Smooth muscle cell (in vitro differentiated cells): Measurements from ENCODE around the gene OR10AD1. TPM values are rescaled to one million over a fixed set of nuclear protein-coding genes. Genes with fewer than 3 reads are reported as not detected.
"Not testable (repeated sequence)": the region's sequence is repeated elsewhere in the genome, so short reads cannot be mapped to it uniquely, and the experiment has no call there.

ENCODE experiments used
- DNase-seq: peaks from one replicate; lab custom pipeline; 2025; ENCODE audit not compliant: unreplicated experiment; lab: John Stamatoyannopoulos, UW
- H2AFZ ChIP-seq: fragments of 200-600 bp; sonication (generic); 2 replicates; pipeline ENCODE4 v1.6.0; 2016; ENCODE audit warnings: antibody characterized with exemption, low read depth, mild to moderate bottlenecking
- H3F3A ChIP-seq: fragments of 200-600 bp; sonication (generic); 2 replicates; pipeline ENCODE4 v1.6.0; 2017; ENCODE audit warnings: antibody characterized with exemption, low read depth
- H3K27ac ChIP-seq: fragments of 200-600 bp; sonication (generic); 2 replicates; pipeline ENCODE4 v1.5.1; 2016; ENCODE audit warnings: low read depth, mild to moderate bottlenecking
- H3K27me3 ChIP-seq: fragments of 200-600 bp; sonication (generic); 2 replicates; pipeline ENCODE4 v1.6.1; 2016; ENCODE audit warnings: low read depth, mild to moderate bottlenecking
- H3K36me3 ChIP-seq: fragments of 200-600 bp; sonication (generic); 2 replicates; pipeline ENCODE4 v1.5.1; 2016; ENCODE audit warnings: low read depth
- H3K4me1 ChIP-seq: fragments of 200-600 bp; sonication (generic); 2 replicates; pipeline ENCODE4 v1.5.1; 2016; ENCODE audit warnings: low read depth
- H3K4me2 ChIP-seq: fragments of 200-600 bp; sonication (generic); 2 replicates; pipeline ENCODE4 v1.6.0; 2016; ENCODE audit warnings: mild to moderate bottlenecking
- H3K4me3 ChIP-seq: fragments of 200-600 bp; sonication (generic); 2 replicates; pipeline ENCODE4 v1.5.1; 2016; ENCODE audit warnings: mild to moderate bottlenecking
- H3K79me2 ChIP-seq: fragments of 200-600 bp; sonication (generic); 2 replicates; pipeline ENCODE4 v1.6.0; 2016; ENCODE audit warnings: low read depth, mild to moderate bottlenecking
- H3K9ac ChIP-seq: fragments of 200-600 bp; sonication (generic); 2 replicates; pipeline ENCODE4 v1.6.0; 2016; ENCODE audit warnings: low read depth
- H3K9me3 ChIP-seq: fragments of 200-600 bp; sonication (generic); replicated peaks from 2 replicates; pipeline ENCODE4 v1.5.1; 2016; ENCODE audit warnings: low read depth
- H4K20me1 ChIP-seq: fragments of 200-600 bp; sonication (generic); 2 replicates; pipeline ENCODE4 v1.6.0; 2016; ENCODE audit warnings: low read depth
- WGBS: methylation state at CpG from one replicate; pipeline ENCODE4 v1.1.7; 2016; ENCODE audit warnings: low lambda C conversion rate; 5-methylcytosine and 5-hydroxymethylcytosine counted together
- polyA plus RNA-seq: library from polyadenylated mRNA; unstranded; fragments of >200 nt; fragmentation: Nextera tagmentation; extraction: Ambion mirVana; gene quantifications from 2 replicates; pipeline ENCODE4 v1.2.1, GENCODE V29; 2016
- total RNA-seq: library from RNA; depleted of rRNA; stranded (reverse); fragments of >200 nt; gene quantifications from 2 replicates; pipeline ENCODE4 v1.2.3, GENCODE V29; 2014
- TF ChIP-seq, protein P1 (sequence below): fragments of 200-600 bp; sonication (generic); IDR thresholded peaks from 2 replicates; pipeline ENCODE4 v1.5.1; 2017; ENCODE audit warnings: borderline replicate concordance, mild to moderate bottlenecking, antibody characterized with exemption; ENCODE audit not compliant: insufficient read depth, poor library complexity, severe bottlenecking

OR10AD1 gene
- total and polyA plus RNA-seq, 2 experiments from 2014 or later: not detected

DNA sequence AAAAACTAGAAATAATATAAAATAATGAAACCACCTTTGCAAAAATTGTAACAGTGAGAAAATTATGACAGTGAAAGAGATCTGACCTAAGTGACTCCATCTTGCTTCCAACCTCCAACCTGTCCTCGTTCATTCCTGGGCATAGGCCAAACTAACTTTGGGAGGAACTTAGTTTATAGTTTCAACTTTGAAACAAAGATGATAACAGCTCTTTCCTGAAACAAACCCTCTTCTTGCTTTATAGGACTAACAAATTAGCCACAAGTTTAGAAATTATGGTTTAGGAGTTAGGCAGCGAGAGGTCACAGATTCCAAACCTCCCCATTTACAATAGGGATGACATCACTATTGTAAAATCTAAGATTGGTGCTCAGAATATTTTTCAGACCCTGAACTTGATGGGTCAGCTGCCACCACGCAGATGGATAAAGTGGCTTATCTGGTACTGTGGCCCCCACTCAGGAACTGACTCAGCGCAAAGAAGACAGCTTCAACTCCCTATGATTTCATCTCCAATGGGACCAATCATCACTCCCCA, 32.8 kb upstream of the OR10AD1 start:
- Histone ChIP-seq H2AFZ (no peak overlapping the region), H3F3A (no peaks in the 10 kb centered on the region), H3K4me1 (no peaks in the 10 kb centered on the region), H3K27ac (no peak overlapping the region), H3K4me2 (no peak overlapping the region), H4K20me1 (no peaks in the 10 kb centered on the region), H3K36me3 (no peaks in the 10 kb centered on the region), H3K9me3 (no peaks in the 10 kb centered on the region), H3K4me3 (no peak overlapping the region), H3K79me2 (no peaks in the 10 kb centered on the region), H3K27me3 (peaks cover 5% of the 10 kb centered on the region), H3K9ac (no peak overlapping the region)
- DNase-seq: no peak
- TF ChIP-seq, protein P1, sequence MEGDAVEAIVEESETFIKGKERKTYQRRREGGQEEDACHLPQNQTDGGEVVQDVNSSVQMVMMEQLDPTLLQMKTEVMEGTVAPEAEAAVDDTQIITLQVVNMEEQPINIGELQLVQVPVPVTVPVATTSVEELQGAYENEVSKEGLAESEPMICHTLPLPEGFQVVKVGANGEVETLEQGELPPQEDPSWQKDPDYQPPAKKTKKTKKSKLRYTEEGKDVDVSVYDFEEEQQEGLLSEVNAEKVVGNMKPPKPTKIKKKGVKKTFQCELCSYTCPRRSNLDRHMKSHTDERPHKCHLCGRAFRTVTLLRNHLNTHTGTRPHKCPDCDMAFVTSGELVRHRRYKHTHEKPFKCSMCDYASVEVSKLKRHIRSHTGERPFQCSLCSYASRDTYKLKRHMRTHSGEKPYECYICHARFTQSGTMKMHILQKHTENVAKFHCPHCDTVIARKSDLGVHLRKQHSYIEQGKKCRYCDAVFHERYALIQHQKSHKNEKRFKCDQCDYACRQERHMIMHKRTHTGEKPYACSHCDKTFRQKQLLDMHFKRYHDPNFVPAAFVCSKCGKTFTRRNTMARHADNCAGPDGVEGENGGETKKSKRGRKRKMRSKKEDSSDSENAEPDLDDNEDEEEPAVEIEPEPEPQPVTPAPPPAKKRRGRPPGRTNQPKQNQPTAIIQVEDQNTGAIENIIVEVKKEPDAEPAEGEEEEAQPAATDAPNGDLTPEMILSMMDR: no peak
- 82% methylated on average over 4 of the region's 4 CpGs for WGBS

DNA sequence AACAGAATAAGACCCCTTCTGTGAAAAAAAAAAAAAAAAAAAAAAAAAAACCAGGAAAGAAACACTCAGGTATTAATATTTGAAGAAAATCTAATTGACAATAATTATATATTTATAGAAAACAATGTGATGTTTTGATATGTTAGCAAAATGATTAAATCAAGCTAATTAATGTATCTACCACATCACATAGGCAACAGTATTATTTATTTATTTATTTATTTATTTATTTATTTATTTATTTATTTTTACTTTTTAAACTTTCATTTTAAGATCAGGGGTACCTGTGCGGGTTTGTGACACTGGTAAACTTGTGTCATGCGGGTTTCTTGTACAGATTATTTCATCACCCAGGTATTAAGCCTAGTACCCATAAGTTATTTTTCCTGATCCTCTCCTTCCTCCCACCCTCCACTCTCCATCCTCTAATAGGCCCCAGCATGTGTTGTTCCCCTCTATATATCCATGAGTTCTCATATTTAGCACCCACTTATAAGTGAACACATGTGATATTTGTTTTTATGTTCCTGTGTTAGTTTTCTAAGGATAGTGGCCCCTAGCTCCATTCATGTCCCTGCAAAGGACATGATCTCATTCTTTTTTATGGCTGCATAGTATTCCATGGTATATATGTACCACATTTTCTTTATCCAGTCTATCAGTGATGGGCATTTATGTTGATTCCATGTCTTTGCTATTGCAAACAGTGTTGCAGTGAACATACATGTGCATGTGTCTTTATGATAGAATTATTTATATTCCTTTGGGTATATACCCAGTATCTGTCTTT, 28.3 kb upstream of the OR10AD1 start:
- not testable (repeated sequence) for H3K4me1 ChIP-seq, DNase-seq, H3K79me2 ChIP-seq, H3K4me3 ChIP-seq, H3K4me2 ChIP-seq, H3K36me3 ChIP-seq, H2AFZ ChIP-seq, H3K27me3 ChIP-seq, H3K27ac ChIP-seq, H4K20me1 ChIP-seq, H3K9me3 ChIP-seq, H3F3A ChIP-seq, H3K9ac ChIP-seq
- WGBS: 94% methylated on average over 2 of the region's 2 CpGs

DNA sequence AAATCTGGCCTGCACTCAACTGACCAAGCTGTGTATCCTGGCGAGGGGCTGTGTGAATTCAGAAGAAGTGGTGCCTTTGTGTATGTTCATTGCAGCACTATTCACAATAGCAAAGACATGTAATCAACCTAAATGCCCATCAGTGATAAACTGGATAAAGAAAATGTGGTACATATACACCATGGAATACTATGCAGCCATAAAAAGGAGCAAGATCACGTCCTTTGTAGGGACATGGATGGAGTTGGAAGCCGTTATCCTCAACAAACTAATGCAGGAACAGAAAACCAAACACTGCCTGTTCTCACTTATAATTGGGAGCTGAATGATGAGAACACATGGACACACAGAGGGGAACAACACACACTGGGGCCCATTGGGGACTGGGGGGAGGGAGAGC, 21.4 kb upstream of the OR10AD1 start:
- not testable (repeated sequence) for H3K79me2 ChIP-seq, H4K20me1 ChIP-seq, H3K9me3 ChIP-seq, DNase-seq, H3K27me3 ChIP-seq, H3K36me3 ChIP-seq, H3K4me2 ChIP-seq, H3K4me3 ChIP-seq, H3K4me1 ChIP-seq, H2AFZ ChIP-seq, H3F3A ChIP-seq, H3K9ac ChIP-seq, H3K27ac ChIP-seq
- 85% methylated on average over 3 of the region's 3 CpGs for WGBS

DNA sequence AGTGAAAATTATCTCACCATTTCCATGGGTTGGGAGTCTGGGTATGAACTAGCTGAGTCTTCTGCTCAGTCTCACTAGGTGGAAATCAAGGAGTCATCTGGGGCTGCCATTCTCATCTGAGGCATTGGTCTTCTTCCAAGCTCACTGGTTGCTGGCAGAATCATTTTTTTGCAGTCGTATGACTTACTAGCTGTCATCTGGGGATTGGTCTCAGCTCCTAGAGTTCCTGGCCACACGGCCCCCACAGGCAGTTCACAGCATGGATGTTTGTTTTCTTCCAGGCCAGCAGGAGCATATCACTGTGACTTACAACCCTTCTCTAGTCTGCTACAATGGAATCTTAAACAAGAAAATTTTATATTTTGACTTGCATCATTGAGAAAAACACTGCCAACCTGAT, 18.6 kb upstream of the OR10AD1 start:
- 56% methylated on average over 1 of the region's 2 CpGs for WGBS
- TF ChIP-seq, protein P1: no peak
- Histone ChIP-seq H3K9me3 (no peaks in the 10 kb centered on the region), H3K4me3 (no peak overlapping the region), H3K4me1 (no peaks in the 10 kb centered on the region), H4K20me1 (no peaks in the 10 kb centered on the region), H3K27ac (no peak overlapping the region), H3K4me2 (no peak overlapping the region), H3K36me3 (no peaks in the 10 kb centered on the region), H3K79me2 (no peaks in the 10 kb centered on the region), H2AFZ (no peak overlapping the region), H3K27me3 (no peaks in the 10 kb centered on the region), H3K9ac (no peak overlapping the region), H3F3A (no peaks in the 10 kb centered on the region)
- no peak for DNase-seq
